IPS-NIHi7 (cell line): ENCODE measurements around the gene SAP30BP.

Experiments
- DNase-seq: peaks from one replicate; pipeline ENCODE4 v3.0.0; 2012; ENCODE audit warnings: mixed read lengths; ENCODE audit errors: extremely low spot score

The SAP30BP gene

DNA sequence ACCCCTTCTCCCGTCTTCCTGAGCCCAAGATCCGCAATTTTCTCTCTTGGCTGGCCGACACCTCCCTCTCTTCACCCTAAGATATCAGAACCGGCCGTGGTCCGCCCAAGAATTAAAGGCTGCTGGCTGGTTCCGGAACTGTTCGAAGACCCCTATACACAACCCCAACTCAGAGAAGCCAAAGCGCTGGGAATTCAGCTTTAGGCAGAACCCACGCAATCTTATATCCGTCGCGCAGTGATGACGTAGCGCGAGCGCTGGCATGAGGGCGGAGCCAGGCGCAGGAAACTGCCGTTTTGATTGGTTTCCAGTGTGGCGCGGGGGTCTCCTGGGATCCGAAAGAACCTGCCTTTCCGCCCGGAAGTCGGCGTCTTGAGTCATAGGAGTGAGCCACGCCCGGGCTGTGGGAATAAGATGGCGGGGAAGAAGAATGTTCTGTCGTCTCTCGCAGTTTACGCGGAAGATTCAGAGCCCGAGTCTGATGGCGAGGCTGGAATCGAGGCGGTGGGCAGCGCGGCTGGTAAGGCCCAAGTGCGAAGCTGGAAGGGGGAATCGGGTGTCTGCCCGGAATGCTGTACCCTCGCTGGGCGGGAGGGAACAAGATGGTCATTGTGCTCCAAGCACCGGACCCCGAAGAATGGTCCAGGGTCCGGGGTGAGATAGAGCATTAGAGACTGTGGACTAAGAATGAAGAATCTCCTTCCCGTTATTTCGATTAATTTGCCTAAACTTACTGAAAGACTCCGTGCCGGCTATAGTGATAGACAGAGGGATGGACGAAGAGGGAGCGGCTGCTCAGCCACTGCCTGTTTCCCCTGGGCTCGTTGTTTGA, at the start of gene SAP30BP, which contains the start of gene RECQL5:
Gene SAP30BP (plus strand): TSS at position 380 of the 832 bp plus-strand sequence. CDS start 35 bp downstream, at position 415.
Gene RECQL5 (minus strand): TSS at position 196 of the 832 bp plus-strand sequence. CDS start 597 bp downstream, outside the sequence.
- DNase-seq, result peak; percentile 100

- DNase-seq, result no peak
These were observed 49.5 kb upstream of the SAP30BP start for GRCh38 chr17:75617675-75618074.

DNA sequence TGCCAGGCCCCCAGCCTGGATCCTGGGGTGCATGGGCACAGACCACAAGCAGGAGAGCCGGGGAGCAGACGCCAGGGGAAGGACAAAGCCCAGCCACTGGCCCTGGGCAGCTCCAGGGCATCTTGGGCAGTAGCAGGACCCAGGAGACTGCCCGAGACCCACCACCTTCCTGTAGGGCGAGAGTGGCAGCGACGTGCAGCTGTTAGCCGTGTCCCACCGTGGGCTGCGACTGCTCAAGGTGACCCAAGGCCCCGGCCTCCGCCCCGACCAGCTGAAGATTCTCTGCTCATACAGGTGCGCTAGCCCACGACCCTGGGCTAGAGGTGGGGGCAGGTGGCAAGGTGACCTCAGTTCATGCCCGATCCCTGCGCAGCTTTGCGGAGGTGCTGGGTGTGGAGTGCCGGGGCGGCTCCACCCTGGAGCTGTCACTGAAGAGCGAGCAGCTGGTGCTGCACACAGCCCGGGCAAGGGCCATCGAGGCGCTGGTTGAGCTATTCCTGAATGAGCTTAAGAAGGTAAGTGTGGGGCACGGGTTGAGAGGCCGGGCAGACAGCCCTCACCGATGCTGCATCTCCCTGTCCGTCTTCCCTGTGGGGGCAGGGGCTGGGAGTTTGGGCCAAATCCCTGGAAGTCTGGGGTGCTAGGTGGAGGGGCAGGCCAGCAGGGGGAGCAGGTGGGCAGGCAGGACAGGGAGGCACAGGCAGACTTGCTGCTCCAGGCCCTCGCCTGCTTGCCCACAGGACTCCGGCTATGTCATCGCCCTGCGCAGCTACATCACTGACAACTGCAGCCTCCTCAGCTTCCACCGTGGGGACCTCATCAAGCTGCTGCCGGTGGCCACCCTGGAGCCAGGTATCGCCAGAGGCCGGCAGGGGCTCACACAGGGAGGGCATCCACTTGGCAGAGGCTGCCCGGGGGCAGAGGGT, 47.4 kb upstream of the SAP30BP start:
- peak; percentile 86 for DNase-seq

GRCh38 chr17:75621489-75621888, 45.6 kb upstream of the SAP30BP start:
- no peak for DNase-seq

- DNase-seq, result no peak
These were observed 45.1 kb upstream of the SAP30BP start for GRCh38 chr17:75622076-75622475.

- no peak for DNase-seq
These were observed 44.3 kb upstream of the SAP30BP start for GRCh38 chr17:75622771-75623273.

DNA sequence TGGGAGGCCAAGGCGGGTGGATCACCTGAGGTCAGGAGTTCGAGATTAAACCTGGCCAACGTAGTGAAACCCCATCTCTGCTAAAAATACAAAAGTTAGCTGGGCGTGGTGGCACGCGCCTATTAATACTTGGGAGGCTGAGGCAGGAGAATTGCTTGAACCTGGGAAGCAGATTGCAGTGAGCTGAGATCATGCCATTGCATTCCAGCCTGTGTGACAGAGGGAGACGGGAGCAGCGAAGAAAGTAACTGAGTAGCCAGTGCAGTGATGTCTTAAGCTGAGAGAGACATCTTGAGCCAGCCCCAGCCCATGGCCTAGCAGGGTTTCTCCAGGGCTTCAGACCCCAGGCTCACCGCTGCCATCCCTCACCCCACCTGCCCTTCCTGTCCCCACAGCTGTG, 43.8 kb upstream of the SAP30BP start:
- DNase-seq, result no peak

DNA sequence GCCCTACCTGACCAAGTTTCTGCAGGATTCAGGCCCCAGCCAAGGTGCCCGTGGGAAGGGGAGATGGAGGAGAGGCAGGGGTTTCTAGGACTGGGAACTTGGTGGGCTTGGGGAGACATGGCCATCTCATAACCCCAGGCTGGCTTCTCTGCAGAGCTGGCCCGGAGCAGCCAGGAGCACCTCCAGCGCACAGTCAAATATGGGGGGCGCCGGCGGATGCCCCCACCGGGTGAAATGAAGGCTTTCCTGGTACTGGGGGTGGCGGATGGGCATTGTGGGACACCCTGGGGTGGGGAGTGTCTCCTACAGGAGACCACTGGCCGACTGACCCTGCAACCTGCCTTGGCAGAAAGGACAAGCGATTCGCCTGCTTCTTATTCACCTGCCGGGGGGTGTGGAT, 43.1 kb upstream of the SAP30BP start:
- DNase-seq, result no peak

GRCh38 chr17:75624714-75625345, 42.3 kb upstream of the SAP30BP start:
- no peak for DNase-seq

- peak; percentile 89 for DNase-seq
These were observed 41.2 kb upstream of the SAP30BP start for GRCh38 chr17:75625813-75626486.

DNA sequence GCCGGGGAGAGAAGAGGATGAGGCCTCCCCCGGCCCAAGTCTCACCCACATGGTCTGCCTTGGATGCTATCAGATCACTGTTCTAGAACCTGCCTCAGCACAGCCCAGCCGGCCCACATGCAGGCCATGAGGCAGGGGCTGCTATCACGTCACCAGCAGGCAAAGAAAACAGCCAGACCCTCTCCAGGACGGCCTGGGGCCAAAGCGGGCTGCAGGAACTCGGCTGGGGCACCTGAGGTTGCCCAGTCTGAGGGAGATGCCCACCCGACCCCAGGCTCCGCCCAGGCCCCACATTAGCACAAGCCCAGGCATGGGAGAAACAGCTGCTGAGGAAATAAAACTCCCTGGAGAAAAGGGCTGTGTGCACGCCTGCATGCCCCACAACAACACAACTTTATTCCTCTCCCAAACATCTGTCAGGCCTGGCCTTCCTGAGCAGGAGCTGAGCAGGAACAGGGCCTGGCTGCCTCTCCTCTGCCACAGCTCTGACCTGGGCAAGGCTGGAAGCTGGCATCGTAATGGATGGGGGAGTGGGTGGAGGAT, 40.6 kb upstream of the SAP30BP start:
- no peak for DNase-seq

GRCh38 chr17:75627094-75627493, 40.0 kb upstream of the SAP30BP start:
- DNase-seq, result no peak

DNA sequence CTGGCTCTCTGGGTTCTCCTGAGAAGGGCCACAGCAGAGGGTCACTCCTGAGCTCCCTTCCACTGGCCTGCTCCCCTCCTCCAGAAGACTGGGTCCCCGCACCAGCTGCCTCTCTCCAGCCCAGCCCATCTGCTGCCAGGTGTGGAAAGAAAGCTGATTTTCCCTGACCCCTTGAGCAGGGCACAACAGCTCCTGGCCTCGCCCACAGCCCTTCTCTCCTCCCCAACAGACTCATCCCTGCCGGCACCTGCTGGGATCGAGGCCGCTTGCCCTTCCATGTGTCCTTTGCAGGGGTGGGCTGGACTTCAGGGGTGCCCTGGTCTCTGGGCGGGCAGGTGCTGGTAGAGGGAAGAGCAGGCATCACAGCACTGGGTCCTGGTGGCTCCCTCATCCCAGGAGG, 38.7 kb upstream of the SAP30BP start:
- no peak for DNase-seq

DNA sequence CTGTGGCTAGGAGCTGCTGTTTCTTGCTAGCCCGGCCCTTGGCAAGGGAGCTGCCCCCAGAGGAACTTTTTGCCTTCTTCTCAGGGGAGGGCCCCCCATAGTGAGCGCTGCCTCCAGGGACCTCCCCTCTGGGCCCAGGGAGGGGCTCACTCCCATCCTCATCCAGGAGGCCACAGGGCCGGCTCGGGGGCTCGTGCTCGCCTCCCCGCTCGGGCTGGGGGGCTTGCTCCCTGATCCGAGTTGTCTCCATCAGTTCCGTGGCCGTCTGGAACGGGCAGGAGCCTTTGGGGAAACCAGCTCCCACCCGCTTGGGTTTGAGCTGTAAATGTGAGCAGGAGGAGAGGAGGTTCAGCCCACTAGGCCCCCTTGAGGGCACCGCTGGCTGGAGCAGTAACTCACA, 38.0 kb upstream of the SAP30BP start:
- no peak for DNase-seq

DNA sequence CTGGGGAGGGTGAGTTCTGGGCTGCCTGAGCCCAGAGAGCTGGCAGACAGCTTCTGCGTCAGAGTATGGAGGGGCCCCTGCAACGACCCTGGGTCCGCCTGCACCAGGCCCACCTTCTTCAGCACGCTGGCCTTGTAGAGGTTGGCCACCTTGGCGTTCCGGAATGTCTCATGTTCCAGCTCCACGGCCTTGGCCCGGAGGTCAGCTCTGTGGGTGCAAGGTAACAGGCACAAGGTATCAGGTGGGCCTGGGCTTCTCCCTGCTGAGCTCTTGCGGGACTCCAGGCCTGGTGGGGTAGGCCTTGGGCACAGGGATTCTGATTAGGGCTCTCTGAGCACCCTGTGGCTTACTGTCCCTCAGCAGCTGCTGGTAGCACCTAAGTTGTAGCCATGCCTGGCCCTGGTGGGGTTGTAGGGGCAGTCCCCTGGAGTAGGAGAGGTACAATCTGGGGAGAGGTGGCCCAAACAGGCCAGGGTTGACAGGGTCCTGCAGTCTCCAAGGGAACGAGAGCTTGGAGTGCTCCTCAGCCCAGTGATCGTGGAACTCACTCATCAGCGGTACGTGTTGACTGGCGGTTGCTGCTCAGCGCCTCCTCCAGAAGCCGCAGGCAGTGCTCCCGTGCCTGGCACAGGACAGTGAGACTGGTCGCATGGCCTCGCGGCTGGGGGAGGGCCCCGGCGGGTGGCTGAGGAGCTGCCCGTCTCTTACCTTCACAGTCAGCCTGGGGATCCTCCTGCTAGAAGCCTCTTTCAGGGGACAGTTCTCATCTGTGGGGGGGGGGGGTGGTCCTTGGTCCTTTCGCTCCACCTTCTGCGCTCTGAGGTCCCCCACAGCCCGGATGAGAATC, 36.8 kb upstream of the SAP30BP start:
- no peak for DNase-seq

DNA sequence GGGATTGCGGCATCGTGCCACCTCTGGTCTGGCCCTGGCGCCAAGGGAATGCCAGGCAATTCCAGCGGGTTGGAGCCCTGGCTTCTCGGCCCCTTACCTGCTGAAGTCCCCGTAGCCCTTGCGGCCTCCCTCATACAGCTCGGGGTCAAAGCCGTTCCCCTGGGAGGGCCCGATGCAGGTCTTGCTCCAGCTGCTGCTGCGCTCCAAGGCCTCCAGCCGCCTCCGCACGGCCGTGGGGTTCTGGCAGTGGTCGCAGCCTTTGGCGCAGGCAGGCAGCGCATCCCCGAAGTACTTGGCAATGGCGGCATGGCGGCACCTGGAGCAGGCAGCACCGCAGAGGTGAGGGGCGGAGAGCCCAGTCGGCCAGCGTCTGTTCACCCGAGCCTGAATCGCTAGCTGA, 35.8 kb upstream of the SAP30BP start:
- no peak for DNase-seq

GRCh38 chr17:75632428-75632827, 34.7 kb upstream of the SAP30BP start:
- no peak for DNase-seq

DNA sequence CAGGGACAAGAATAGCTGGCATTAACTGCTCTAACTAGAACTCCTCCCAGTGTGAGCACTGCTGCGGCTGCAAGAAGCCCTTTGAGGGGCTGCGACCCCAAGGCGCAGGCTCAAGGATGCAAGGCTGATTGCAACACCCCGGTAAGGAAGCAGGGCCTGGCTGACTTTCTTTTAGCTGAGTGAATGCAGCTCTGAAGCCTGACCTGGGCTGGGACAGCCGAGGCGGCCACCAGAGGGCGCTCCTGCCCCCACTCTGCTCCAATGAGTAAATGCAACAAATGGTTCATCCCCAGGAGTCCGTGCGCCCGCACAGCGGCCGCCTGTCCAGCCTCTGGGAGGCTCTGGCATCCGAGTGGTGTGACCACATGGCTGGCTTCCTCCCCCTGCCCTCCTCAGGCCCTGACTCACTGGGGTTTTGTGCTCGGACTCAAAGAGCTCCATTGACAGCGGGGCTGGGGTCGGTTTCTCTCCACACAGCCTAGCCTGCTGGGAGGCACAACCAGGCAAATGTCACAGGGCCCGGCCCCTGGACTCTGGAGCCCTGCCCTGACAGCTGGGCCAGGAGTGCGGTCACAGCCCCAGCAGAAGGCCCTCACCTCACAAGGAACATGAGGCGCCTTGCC, 34.2 kb upstream of the SAP30BP start, which contains the start of gene SMIM5:
Gene SMIM5 (plus strand): TSS at position 572 of the 623 bp plus-strand sequence. CDS start 6,768 bp downstream, outside the sequence.
- DNase-seq, result peak; percentile 94
